Superior temporal gyrus (tissue), 1 donor: ENCODE results near the gene ADAMTS16.

Experiments used
- DNase-seq: peaks from one replicate; pipeline ENCODE4 v3.0.0-alpha.2; 2016; ENCODE audit errors: extremely low spot score

The ADAMTS16 gene

GRCh38 chr5:5344051-5344571 lies 204.0 kb downstream of the ADAMTS16 start:
- DNase-seq = no peak

- no peak for DNase-seq
These were observed 204.5 kb downstream of the ADAMTS16 start for GRCh38 chr5:5344606-5345005.

GRCh38 chr5:5347442-5347841 lies 207.3 kb downstream of the ADAMTS16 start:
- no peak for DNase-seq

GRCh38 chr5:5348135-5348534 lies 208.0 kb downstream of the ADAMTS16 start:
- no peak for DNase-seq

GRCh38 chr5:5348576-5348975 lies 208.4 kb downstream of the ADAMTS16 start:
- DNase-seq = no peak

- no peak for DNase-seq
These were observed 210.0 kb downstream of the ADAMTS16 start for GRCh38 chr5:5350101-5350500.

- DNase-seq = no peak
These were observed 211.3 kb downstream of the ADAMTS16 start for GRCh38 chr5:5351288-5351979.

GRCh38 chr5:5352675-5353074 lies 212.5 kb downstream of the ADAMTS16 start:
- DNase-seq = no peak

GRCh38 chr5:5353681-5354080 lies 213.6 kb downstream of the ADAMTS16 start:
- DNase-seq = no peak

GRCh38 chr5:5356765-5357164 lies 216.6 kb downstream of the ADAMTS16 start:
- no peak for DNase-seq

GRCh38 chr5:5359618-5360017 lies 219.5 kb downstream of the ADAMTS16 start:
- no peak for DNase-seq

- no peak for DNase-seq
These were observed 220.3 kb downstream of the ADAMTS16 start for GRCh38 chr5:5360363-5360940.

- no peak for DNase-seq
These were observed 220.9 kb downstream of the ADAMTS16 start for GRCh38 chr5:5360941-5361520.

- DNase-seq = no peak
These were observed 222.9 kb downstream of the ADAMTS16 start for GRCh38 chr5:5363045-5363444.

- no peak for DNase-seq
These were observed 224.8 kb downstream of the ADAMTS16 start for GRCh38 chr5:5364932-5365331.

GRCh38 chr5:5367739-5368138 lies 227.6 kb downstream of the ADAMTS16 start:
- no peak for DNase-seq

- peak; percentile 72 for DNase-seq
These were observed 229.0 kb downstream of the ADAMTS16 start for GRCh38 chr5:5369051-5369605.
